HepG2 (cell line): ENCODE data around the gene RAX. TPM values are rescaled to one million over a fixed set of nuclear protein-coding genes. Genes with fewer than 3 reads are reported as not detected.

Experiments used
- ATAC-seq: fragments of 200-7000 bp; cut with Tn5 transposase; 3 replicates; pipeline ENCODE4 v1.9.1; 2020; ENCODE audit warnings: mild to moderate bottlenecking, moderate library complexity
- BruUV-seq: library from RNA; stranded (reverse); fragments of 400-500 nt; replicated peaks from 2 replicates; lab custom pipeline; 2021; lab: Mats Ljungman, UMichigan
- CTCF ChIA-PET: fragments of 300-600 bp; formaldehyde crosslinking; extraction: SDS; loops from one replicate; lab custom pipeline; 2021; ENCODE audit warnings: low total read pairs, inconsistent platforms, low intra/inter-chr PET ratio; lab: Yijun Ruan, JAX
- POLR2A ChIA-PET: fragments of 350-600 bp; sonication (Branson Sonifier 250); formaldehyde crosslinking; loops from one replicate; lab custom pipeline; 2020; ENCODE audit warnings: antibody characterized with exemption, inconsistent platforms; lab: Yijun Ruan, JAX
- DNase-seq: peaks from one replicate; pipeline ENCODE4 v3.0.0-alpha.2; 2015; ENCODE audit warnings: low spot score
- FAIRE-seq: peaks from 3 replicates; lab custom pipeline; 2011; peaks lifted over from hg19 to GRCh38; lab: Jason Lieb, UNC
- H2AFZ ChIP-seq: one replicate; pipeline ENCODE4 v1.6.1; 2011; ENCODE audit warnings: low read length, inconsistent platforms
- H3K27ac ChIP-seq: fragments of 300-600 bp; 3 replicates; pipeline ENCODE4 v1.8.0; 2011; ENCODE audit warnings: mixed run types, mild to moderate bottlenecking, mixed read lengths, low read length, inconsistent platforms; ENCODE audit not compliant: insufficient read depth; ENCODE audit errors: extremely low read length
- H3K27me3 ChIP-seq, 2 experiments: fragments of 200-600 bp in 1 of 2; 2 replicates in 1 of 2; 3 replicates in 1 of 2; pipeline versions ENCODE4 v1.6.0 to v1.8.0; 2011; ENCODE audit warnings: low read length in 2 of 2, mild to moderate bottlenecking in 2 of 2, moderate library complexity in 2 of 2, inconsistent platforms in 1 of 2; ENCODE audit not compliant: insufficient read depth in 2 of 2, control insufficient read depth in 1 of 2
- H3K36me3 ChIP-seq, 2 experiments: fragments of 200-600 bp in 1 of 2; replicated peaks in 1 of 2; 2 replicates in 1 of 2; 3 replicates in 1 of 2; pipeline versions ENCODE4 v1.5.1 to v1.8.0; 2011; ENCODE audit warnings: low read length in 2 of 2, inconsistent platforms in 1 of 2; ENCODE audit not compliant: insufficient read depth in 2 of 2, control insufficient read depth in 1 of 2
- H3K4me1 ChIP-seq: 2 replicates; pipeline ENCODE4 v1.5.1; 2012; ENCODE audit warnings: low read length, inconsistent platforms; ENCODE audit not compliant: insufficient read depth
- H3K4me2 ChIP-seq: 2 replicates; pipeline ENCODE4 v1.6.0; 2011; ENCODE audit warnings: low read depth, low read length, inconsistent platforms
- H3K4me3 ChIP-seq, 3 experiments: fragments of 200-600 bp in 1 of 3; sonication (generic), shearing (Covaris generic) in 1 of 3; replicated peaks in 1 of 3; 2 replicates each; pipeline ENCODE4 v1.5.1; 2011 to 2016; ENCODE audit warnings: low read length in 3 of 3, inconsistent platforms in 2 of 3, low read depth in 2 of 3, mild to moderate bottlenecking in 2 of 3, control low read depth in 1 of 3, mixed read lengths in 1 of 3; ENCODE audit not compliant: insufficient read depth in 1 of 3
- H3K79me2 ChIP-seq: one replicate; pipeline ENCODE4 v1.6.1; 2011; ENCODE audit warnings: low read length, inconsistent platforms; ENCODE audit not compliant: insufficient read depth
- H3K9ac ChIP-seq: 2 replicates; pipeline ENCODE4 v1.6.0; 2011; ENCODE audit warnings: mild to moderate bottlenecking, low read depth, low read length, inconsistent platforms; ENCODE audit not compliant: insufficient read depth
- H3K9me3 ChIP-seq: 2 replicates; pipeline ENCODE4 v1.5.1; 2012; ENCODE audit warnings: mild to moderate bottlenecking, low read length
- H4K20me1 ChIP-seq: 2 replicates; pipeline ENCODE4 v1.6.0; 2011; ENCODE audit warnings: inconsistent platforms, mild to moderate bottlenecking, low read length, moderate library complexity; ENCODE audit not compliant: insufficient read depth
- GATAD2A ChIP-seq: IDR thresholded peaks from 2 replicates; pipeline ENCODE4 v1.6.1; 2016
- HNRNPUL1 ChIP-seq: fragments of 200-400 bp; formaldehyde crosslinking; IDR thresholded peaks from 2 replicates; pipeline ENCODE4 v1.6.1; 2017; ENCODE audit warnings: low read depth, mild to moderate bottlenecking, low read length, moderate library complexity
- HOXA9 ChIP-seq: sonication (generic); formaldehyde crosslinking; IDR thresholded peaks from 2 replicates; pipeline ENCODE4 v1.8.1; 2022; ENCODE audit warnings: missing genetic modification reagents, mild to moderate bottlenecking, moderate library complexity, borderline replicate concordance
- IRF2 ChIP-seq: IDR thresholded peaks from 2 replicates; pipeline ENCODE4 v1.6.1; 2018; ENCODE audit warnings: missing genetic modification reagents, missing compliant biosample characterization
- NPAS2 ChIP-seq: sonication (generic); formaldehyde crosslinking; IDR thresholded peaks from 2 replicates; pipeline ENCODE4 v1.8.0; 2022; ENCODE audit warnings: mild to moderate bottlenecking, missing genetic modification reagents, borderline replicate concordance
- PCBP2 ChIP-seq: fragments of 200-400 bp; formaldehyde crosslinking; optimal IDR thresholded peaks from 2 replicates; pipeline ENCODE3; 2018; ENCODE audit warnings: low read length, low read depth; ENCODE audit not compliant: poor library complexity, severe bottlenecking
- RXRB ChIP-seq: IDR thresholded peaks from 2 replicates; pipeline ENCODE4 v1.6.1; 2016; ENCODE audit warnings: borderline replicate concordance, missing genetic modification reagents, missing compliant biosample characterization
- SNAPC4 ChIP-seq: sonication (generic); formaldehyde crosslinking; IDR thresholded peaks from 2 replicates; pipeline ENCODE4 v1.4.0; 2020; ENCODE audit warnings: mild to moderate bottlenecking, missing genetic modification reagents
- ZNF142 ChIP-seq: sonication (generic); formaldehyde crosslinking; IDR thresholded peaks from 2 replicates; pipeline ENCODE4 v1.4.0; 2020; ENCODE audit warnings: missing genetic modification reagents
- ZNF234 ChIP-seq: sonication (generic); formaldehyde crosslinking; conservative IDR thresholded peaks from 2 replicates; pipeline ENCODE4 v1.5.1; 2020; ENCODE audit warnings: mild to moderate bottlenecking, missing genetic modification reagents
- ZNF33A ChIP-seq: sonication (generic); formaldehyde crosslinking; IDR thresholded peaks from 2 replicates; pipeline ENCODE4 v1.5.1; 2020; ENCODE audit warnings: missing genetic modification reagents, mild to moderate bottlenecking, moderate library complexity, borderline replicate concordance
- ZNF816 ChIP-seq: sonication (generic); formaldehyde crosslinking; IDR thresholded peaks from 2 replicates; pipeline ENCODE4 v1.8.0; 2022; ENCODE audit warnings: missing genetic modification reagents, mild to moderate bottlenecking, borderline replicate concordance
- ZSCAN9 ChIP-seq: IDR thresholded peaks from 2 replicates; pipeline ENCODE4 v1.6.1; 2016; ENCODE audit warnings: borderline replicate concordance
- WGBS: methylation state at CpG from one replicate; pipeline ENCODE4 v1.1.6; 2017; ENCODE audit warnings: low lambda C conversion rate; 5-methylcytosine and 5-hydroxymethylcytosine counted together
- in situ Hi-C: cut with HindIII; loops from 2 replicates; pipeline ENCODE4 v1.10.0; 2017; ENCODE audit warnings: low pct_unique_long_range_greater_than_20kb; ENCODE audit not compliant: extremely low pct_ligation_motif_present
- intact Hi-C: fragments of 100-400 bp; cut with micrococcal nuclease; formaldehyde crosslinking; loops from one replicate; pipeline ENCODE4 v1.10.0; 2022; ENCODE audit not compliant: unreplicated experiment
- polyA plus RNA-seq, 8 experiments: library from polyadenylated mRNA; depleted of rRNA in 3 of 8; stranded (reverse) in 7 of 8; unstranded in 1 of 8; fragments of >200 nt; fragmentation: Illumina TruSeq in 4 of 8; extraction: Trizol in 4 of 8; gene quantifications; 2 replicates each; pipeline versions ENCODE4 v1.2.1 to v1.2.3, GENCODE V29; 2011 to 2016; ENCODE audit warnings: low read depth in 4 of 8, missing spikeins in 1 of 8, mixed read lengths in 1 of 8; ENCODE audit not compliant: insufficient read depth in 1 of 8
- total RNA-seq, 5 experiments: library from RNA; depleted of rRNA; stranded (reverse); fragments of >200 nt; fragmentation: Illumina TruSeq; extraction: Trizol; gene quantifications; 2 replicates each; pipeline ENCODE4 v1.2.3, GENCODE V29; 2016; ENCODE audit warnings: low read depth in 1 of 5

The RAX gene
- total and polyA plus RNA-seq, 2 of the 13 experiments (the other 11 are each of a cell fraction or from before 2014, with no cell fraction given): not detected

GRCh38 chr18:59228351-59228750, 44.9 kb downstream of the RAX start:
- FAIRE-seq (no peak), DNase-seq (no peak), ATAC-seq (no peak)
- no peak overlapping the region for H2AFZ ChIP-seq
- H3K79me2 ChIP-seq: no peaks in the 10 kb centered on the region
- no peak overlapping the region for H3K4me2 ChIP-seq
- 0% methylated on average over 1 of the region's 1 CpG for WGBS
- BruUV-seq: no TSS peak
- CTCF ChIA-PET: no interaction called here
- no peak overlapping the region for H3K4me3 ChIP-seq
- H3K9ac ChIP-seq: no peak overlapping the region
- intact Hi-C loops: loop anchor here (5.0 kb wide), 1 partner anchor 919 kb away; no protein-coding TSS in a partner anchor
- H4K20me1 ChIP-seq: no peaks in the 10 kb centered on the region
- no peaks in the 10 kb centered on the region for H3K36me3 ChIP-seq
- H3K4me1 ChIP-seq: peaks cover 17% of the 10 kb centered on the region
- in situ Hi-C loops: no loop called here
- H3K27ac ChIP-seq: no peak overlapping the region
- POLR2A ChIA-PET: no interaction called here
- H3K9me3 ChIP-seq: no peaks in the 10 kb centered on the region
- H3K27me3 ChIP-seq: peaks cover 0 to 1% of the 10 kb centered on the region in 2 experiments; a peak in 3 of 5 replicates
- no peak for TF ChIP-seq ZNF234 (CRISPR knock-in tag)
- no peak for TF ChIP-seq ZNF33A (CRISPR knock-in tag)
- TF ChIP-seq HOXA9 (CRISPR knock-in tag): no peak
- TF ChIP-seq RXRB (CRISPR knock-in tag): no peak
- TF ChIP-seq IRF2 (CRISPR knock-in tag): no peak
- TF ChIP-seq PCBP2: no peak
- no peak for TF ChIP-seq GATAD2A (CRISPR knock-in tag)
- TF ChIP-seq SNAPC4 (CRISPR knock-in tag): no peak
- no peak for TF ChIP-seq ZNF816 (CRISPR knock-in tag)
- TF ChIP-seq ZNF142 (CRISPR knock-in tag): no peak
- TF ChIP-seq ZSCAN9: no peak
- no peak for TF ChIP-seq HNRNPUL1
- TF ChIP-seq NPAS2 (CRISPR knock-in tag): no peak
